ENCODE data around the gene PTPRK.

- TF ChIP-seq CTCF (conservative IDR thresholded peaks at IDR 0.05 in 1 of 2, IDR thresholded peaks at IDR 0.05 in 1 of 2; ENCODE audit: extremely low read depth in 1 of 2, insufficient read depth in 1 of 2, low read depth in 1 of 2, low read length in 2 of 2) (no peak), EZH2 (IDR thresholded peaks at IDR 0.05; ENCODE audit: borderline replicate concordance, low read length) (no peak)
Observed at GRCh38 chr6:128152551-128152950, 367.8 kb downstream of the PTPRK start.
